ENCODE results near the gene ZCCHC2. TPM values are rescaled to one million over a fixed set of nuclear protein-coding genes. Genes with fewer than 3 reads are reported as not detected.

The ZCCHC2 gene
- total RNA-seq: 10 to 100 TPM; 18.9 to 26.6 (median 23.5) TPM
- long read RNA-seq, partial matches to known transcripts: 1 of 4 reads
- long read RNA-seq, other reads (novel, unspliced or antisense): 3 of 4 reads

- no peaks in the 10 kb centered on the region for H3K36me3 ChIP-seq
- peaks cover 0 to 44% (median 9%) of the 10 kb centered on the region in 4 donors for H3K4me1 ChIP-seq
- 0% methylated on average over 9 of the region's 87 CpGs for WGBS (ENCODE audit: insufficient coverage, low coverage, low lambda C conversion rate, missing lambda C conversion rate)
- peak; percentile 78 to 90 (median 81) for ATAC-seq
- peak within 1 kb of the TSS; percentile 89 to 95 (median 91) for H3K4me3 ChIP-seq
- intact Hi-C loops (cut with DNase I): no loop called here
- DNase-seq: peak; percentile 99 to 100 (median 100)
- TF ChIP-seq CTCF (IDR thresholded peaks at IDR 0.05): no peak
- TF ChIP-seq POLR2A (IDR thresholded peaks at IDR 0.05): peak; percentile 90
- no peaks in the 10 kb centered on the region for H3K27me3 ChIP-seq
- H3K9me3 ChIP-seq: no peaks in the 10 kb centered on the region
- peak within 1 kb of the TSS; percentile 95 to 99 (median 98) for H3K27ac ChIP-seq
These were observed at the start of gene ZCCHC2 for GRCh38 chr18:62522504-62523254. TSS of gene ZCCHC2 (plus strand) at chr18:62523025. CDS start at chr18:62523425, 400 bp downstream.

- Histone ChIP-seq H3K4me3 (no peak overlapping the region), H3K9me3 (peaks cover 0 to 4% (median 0%) of the 10 kb centered on the region in 4 donors), H3K27me3 (no peaks in the 10 kb centered on the region), H3K27ac (no peak overlapping the region), H3K4me1 (no peaks in the 10 kb centered on the region), H3K36me3 (no peaks in the 10 kb centered on the region)
- no peak for TF ChIP-seq POLR2A (IDR thresholded peaks at IDR 0.05)
- no peak for TF ChIP-seq CTCF (IDR thresholded peaks at IDR 0.05)
- ATAC-seq (no peak), DNase-seq (no peak)
- intact Hi-C loops (cut with DNase I): no loop called here
- 44% methylated on average over 1 of the region's 1 CpG for WGBS (ENCODE audit: insufficient coverage, low coverage, low lambda C conversion rate, missing lambda C conversion rate)
These were observed 43.3 kb upstream of the ZCCHC2 start for GRCh38 chr18:62479574-62479973.

GRCh38 chr18:62480927-62481326 is 41.9 kb upstream of the ZCCHC2 start:
- H3K27me3 ChIP-seq: no peaks in the 10 kb centered on the region
- H3K27ac ChIP-seq: no peak overlapping the region
- DNase-seq (no peak), ATAC-seq (no peak)
- H3K9me3 ChIP-seq: peaks cover 0 to 4% (median 0%) of the 10 kb centered on the region in 4 donors
- H3K36me3 ChIP-seq: no peaks in the 10 kb centered on the region
- intact Hi-C loops (cut with DNase I): no loop called here
- no peak for TF ChIP-seq POLR2A (IDR thresholded peaks at IDR 0.05)
- peaks cover 0 to under 1% (median 0%) of the 10 kb centered on the region in 4 donors for H3K4me1 ChIP-seq
- H3K4me3 ChIP-seq: no peak overlapping the region

GRCh38 chr18:62484941-62485340 is 37.9 kb upstream of the ZCCHC2 start:
- WGBS (ENCODE audit: insufficient coverage, low coverage, low lambda C conversion rate, missing lambda C conversion rate): 72% methylated on average over 8 of the region's 8 CpGs
- peaks cover 0 to 4% (median 0%) of the 10 kb centered on the region in 4 donors for H3K9me3 ChIP-seq

More at GRCh38 chr18:62484941-62485340, 37.9 kb upstream of the ZCCHC2 start:
- peaks cover 0 to 10% (median 3%) of the 10 kb centered on the region in 4 donors for H3K4me1 ChIP-seq
- ATAC-seq (no peak), DNase-seq (no peak)
- no peaks in the 10 kb centered on the region for H3K27me3 ChIP-seq
- intact Hi-C loops (cut with DNase I): no loop called here
- H3K27ac ChIP-seq: no peak overlapping the region
- no peaks in the 10 kb centered on the region for H3K36me3 ChIP-seq
- H3K4me3 ChIP-seq: no peak overlapping the region
- TF ChIP-seq CTCF (IDR thresholded peaks at IDR 0.05) (no peak), POLR2A (IDR thresholded peaks at IDR 0.05) (no peak)

Measured in right lobe of liver (tissue), 6 donors.